Putamen (tissue), 1 donor: ENCODE measurements around the gene ITSN1.
"Not testable (repeated sequence)": the region's sequence is repeated elsewhere in the genome, so short reads cannot be mapped to it uniquely, and the experiment has no call there.

Experiments used
- DNase-seq: peaks from one replicate; pipeline ENCODE4 v3.0.0-alpha.2; 2016; ENCODE audit warnings: low spot score

ITSN1 gene

GRCh38 chr21:33642027-33642895 lies at the start of gene ITSN1:
Gene ITSN1 (plus strand): TSS chr21:33642501. CDS start chr21:33718829, 76,328 bp downstream.
- peak; percentile 100 for DNase-seq

GRCh38 chr21:33598051-33598450 lies 44.2 kb upstream of the ITSN1 start:
- DNase-seq: no peak

- no peak for DNase-seq
These were observed 33.7 kb upstream of the ITSN1 start for GRCh38 chr21:33608559-33608958.

- DNase-seq: no peak
These were observed 31.1 kb upstream of the ITSN1 start for GRCh38 chr21:33611006-33611744.

- DNase-seq: not testable (repeated sequence)
These were observed 24.7 kb upstream of the ITSN1 start for GRCh38 chr21:33617565-33617964.

GRCh38 chr21:33618407-33618806 lies 23.9 kb upstream of the ITSN1 start:
- DNase-seq: no peak

GRCh38 chr21:33619726-33620125 lies 22.6 kb upstream of the ITSN1 start:
- no peak for DNase-seq

- DNase-seq: no peak
These were observed 20.0 kb upstream of the ITSN1 start for GRCh38 chr21:33622253-33622652.

- DNase-seq: not testable (repeated sequence)
These were observed 16.1 kb upstream of the ITSN1 start for GRCh38 chr21:33626151-33626550.

GRCh38 chr21:33634254-33634653 lies 8.0 kb upstream of the ITSN1 start:
- no peak for DNase-seq

GRCh38 chr21:33640697-33641351 lies 1.5 kb upstream of the ITSN1 start:
- peak; percentile 23 for DNase-seq

GRCh38 chr21:33641352-33642026 lies 812 bp upstream of the ITSN1 start, which contains the start of gene CRYZL1:
Gene CRYZL1 (minus strand): TSS chr21:33641741. CDS start chr21:33631551, 10,190 bp downstream.
- peak; percentile 100 for DNase-seq

GRCh38 chr21:33642896-33643657 lies 776 bp downstream of the ITSN1 start:
- DNase-seq: peak; percentile 17

GRCh38 chr21:33643658-33644311 lies 1.5 kb downstream of the ITSN1 start:
- peak; percentile 12 for DNase-seq

- DNase-seq: no peak
These were observed 2.2 kb downstream of the ITSN1 start for GRCh38 chr21:33644383-33645074.

- DNase-seq: no peak
These were observed 3.4 kb downstream of the ITSN1 start for GRCh38 chr21:33645730-33646129.

- no peak for DNase-seq
These were observed 5.3 kb downstream of the ITSN1 start for GRCh38 chr21:33647587-33647986.

GRCh38 chr21:33648555-33648954 lies 6.3 kb downstream of the ITSN1 start:
- DNase-seq: no peak

- DNase-seq: no peak
These were observed 7.9 kb downstream of the ITSN1 start for GRCh38 chr21:33650230-33650629.

- DNase-seq: no peak
These were observed 8.7 kb downstream of the ITSN1 start for GRCh38 chr21:33650929-33651509.
